GM12878 (cell line): Measurements from ENCODE around the gene BLOC1S3. TPM values are rescaled to one million over a fixed set of nuclear protein-coding genes. Genes with fewer than 3 reads are reported as not detected.

Experiments used
- ATAC-seq: fragments of 200-7000 bp; cut with Tn5 transposase; 3 replicates; pipeline ENCODE4 v1.9.1; 2020; ENCODE audit warnings: mild to moderate bottlenecking, moderate library complexity
- BruUV-seq: library from RNA; stranded (reverse); fragments of 400-500 nt; replicated peaks from 2 replicates; lab custom pipeline; 2021; lab: Mats Ljungman, UMichigan
- CTCF ChIA-PET: fragments of 300-600 bp; sonication (Branson Sonifier 250); formaldehyde crosslinking; extraction: SDS; loops from one replicate; lab custom pipeline; 2021; ENCODE audit warnings: inconsistent platforms; lab: Yijun Ruan, JAX
- POLR2A ChIA-PET: fragments of 350-600 bp; formaldehyde crosslinking; extraction: SDS; loops from one replicate; lab custom pipeline; 2021; ENCODE audit warnings: inconsistent platforms; lab: Charles Lee
- RAD21 ChIA-PET: fragments of 300-600 bp; sonication (Branson Sonifier 250); formaldehyde crosslinking; loops from one replicate; lab custom pipeline; 2023; ENCODE audit warnings: antibody characterized with exemption; ENCODE audit not compliant: unreplicated experiment; lab: Charles Lee
- SMC1A ChIA-PET: fragments of 300-600 bp; sonication (Branson Sonifier 250); formaldehyde crosslinking; loops from one replicate; lab custom pipeline; 2023; ENCODE audit not compliant: unreplicated experiment, uncharacterized antibody; lab: Charles Lee
- DNase-seq: peaks from one replicate; pipeline ENCODE4 v3.0.0-alpha.2; 2011; ENCODE audit warnings: low read depth, low spot score
- FAIRE-seq: peaks from 3 replicates; lab custom pipeline; 2011; peaks lifted over from hg19 to GRCh38; lab: Jason Lieb, UNC
- H2AFZ ChIP-seq: 2 replicates; pipeline ENCODE4 v1.6.0; 2011; ENCODE audit warnings: low read depth, low read length, control low read depth; ENCODE audit not compliant: control insufficient read depth
- H3K27ac ChIP-seq: 2 replicates; pipeline ENCODE4 v1.5.1; 2011; ENCODE audit warnings: control low read depth; ENCODE audit not compliant: control insufficient read depth, insufficient read depth
- H3K27me3 ChIP-seq, 2 experiments: replicated peaks in 1 of 2; 2 replicates each; pipeline versions ENCODE4 v1.6.0 to v1.6.1; 2011; ENCODE audit warnings: low read length in 1 of 2; ENCODE audit not compliant: control insufficient read depth in 2 of 2, insufficient read depth in 2 of 2
- H3K36me3 ChIP-seq, 2 experiments: 2 replicates each; pipeline ENCODE4 v1.5.1; 2011; ENCODE audit warnings: low read length in 1 of 2; ENCODE audit not compliant: control insufficient read depth in 2 of 2, insufficient read depth in 2 of 2
- H3K4me1 ChIP-seq: 2 replicates; pipeline ENCODE4 v1.6.1; 2011; ENCODE audit warnings: mild to moderate bottlenecking, low read length, moderate library complexity, mixed read lengths; ENCODE audit not compliant: control insufficient read depth, insufficient read depth
- H3K4me2 ChIP-seq: 2 replicates; pipeline ENCODE4 v1.6.0; 2011; ENCODE audit warnings: control low read depth; ENCODE audit not compliant: control insufficient read depth, insufficient read depth
- H3K4me3 ChIP-seq: fragments of 200-600 bp; sonication (generic); 2 replicates; pipeline ENCODE4 v1.5.1; 2016
- H3K79me2 ChIP-seq: 2 replicates; pipeline ENCODE4 v1.6.0; 2011; ENCODE audit warnings: low read length; ENCODE audit not compliant: control insufficient read depth, insufficient read depth
- H3K9ac ChIP-seq: 2 replicates; pipeline ENCODE4 v1.8.0; 2011; ENCODE audit warnings: low read length, control low read depth, mixed read lengths; ENCODE audit not compliant: control insufficient read depth, insufficient read depth
- H3K9me3 ChIP-seq: replicated peaks from 3 replicates; pipeline ENCODE4 v1.5.1; 2011; ENCODE audit warnings: mild to moderate bottlenecking, low read length; ENCODE audit not compliant: control insufficient read depth, insufficient read depth
- H4K20me1 ChIP-seq: 2 replicates; pipeline ENCODE4 v1.6.0; 2011; ENCODE audit not compliant: control insufficient read depth, insufficient read depth
- BACH1 ChIP-seq: fragments of 450-650 bp; IDR thresholded peaks from 2 replicates; pipeline ENCODE4 v1.6.1; 2017; ENCODE audit warnings: mild to moderate bottlenecking, borderline replicate concordance
- CTCF ChIP-seq, 3 experiments: IDR thresholded peaks in 2 of 3; conservative IDR thresholded peaks in 1 of 3; 2 replicates each; pipeline ENCODE4 v1.5.1; 2011; ENCODE audit warnings: low read depth in 3 of 3, low read length in 3 of 3, mild to moderate bottlenecking in 3 of 3, control low read depth in 2 of 3, moderate library complexity in 2 of 3, inconsistent platforms in 1 of 3, mixed read lengths in 1 of 3; ENCODE audit not compliant: control insufficient read depth in 2 of 3, insufficient read depth in 1 of 3; ENCODE audit errors: extremely low read depth in 1 of 3
- E2F4 ChIP-seq: IDR thresholded peaks from 2 replicates; pipeline ENCODE4 v1.6.1; 2012; ENCODE audit warnings: low read depth, low read length, improper control_type of control experiment
- HDAC6 ChIP-seq: fragments of 200-600 bp; sonication (generic); IDR thresholded peaks from one replicate; pipeline ENCODE4 v1.8.0; 2017; ENCODE audit warnings: antibody characterized with exemption; ENCODE audit not compliant: unreplicated experiment
- IKZF2 ChIP-seq, 2 experiments: fragments of 450-650 bp; IDR thresholded peaks; 2 replicates each; pipeline ENCODE4 v1.6.1; 2017; ENCODE audit warnings: mild to moderate bottlenecking in 2 of 2, moderate library complexity in 2 of 2
- KAT2A ChIP-seq: conservative IDR thresholded peaks from 2 replicates; pipeline ENCODE4 v1.6.1; 2011; ENCODE audit warnings: low read depth, low read length; ENCODE audit not compliant: control insufficient read depth
- MEF2B ChIP-seq: fragments of 450-650 bp; IDR thresholded peaks from 2 replicates; pipeline ENCODE4 v1.6.1; 2018; ENCODE audit warnings: mild to moderate bottlenecking, moderate library complexity; ENCODE audit not compliant: partially characterized antibody, poor library complexity, severe bottlenecking
- MTA2 ChIP-seq: fragments of 450-650 bp; IDR thresholded peaks from 2 replicates; pipeline ENCODE4 v1.6.1; 2016; ENCODE audit warnings: low read depth, mild to moderate bottlenecking, moderate library complexity
- POLR2A ChIP-seq: IDR thresholded peaks from 2 replicates; pipeline ENCODE4 v1.6.1; 2011; ENCODE audit warnings: low read depth, mild to moderate bottlenecking, low read length
- RAD21 ChIP-seq: IDR thresholded peaks from 2 replicates; pipeline ENCODE4 v1.6.1; 2011; ENCODE audit warnings: mild to moderate bottlenecking, low read depth, low read length, moderate library complexity; ENCODE audit not compliant: insufficient read depth
- SKIL ChIP-seq: fragments of 450-650 bp; IDR thresholded peaks from 2 replicates; pipeline ENCODE4 v1.6.1; 2017; ENCODE audit warnings: mild to moderate bottlenecking, low read depth, inconsistent platforms; ENCODE audit not compliant: poor library complexity, severe bottlenecking
- SMC3 ChIP-seq: IDR thresholded peaks from 2 replicates; pipeline ENCODE4 v1.6.1; 2011; ENCODE audit warnings: low read length, improper control_type of control experiment, borderline replicate concordance
- TCF3 ChIP-seq: IDR thresholded peaks from 2 replicates; pipeline ENCODE4 v1.6.1; 2012; ENCODE audit warnings: low read depth, mild to moderate bottlenecking, low read length, borderline replicate concordance; ENCODE audit not compliant: insufficient read depth
- whole genome bisulfite sequencing: methylation state at CpG from one replicate; pipeline ENCODE4 v1.1.6; 2016; ENCODE audit warnings: low lambda C conversion rate; ENCODE audit not compliant: insufficient replicate concordance, insufficient coverage; ENCODE audit errors: missing lambda C conversion rate; 5-methylcytosine and 5-hydroxymethylcytosine counted together
- in situ Hi-C: fragments of 300-500 bp; cut with MboI; formaldehyde crosslinking; loops from 9 replicates; pipeline ENCODE4 v1.14.3; 2018; ENCODE audit warnings: mixed read lengths
- intact Hi-C: fragments of 100-400 bp; cut with micrococcal nuclease; formaldehyde crosslinking; loops from one replicate; pipeline ENCODE4 v1.14.2; 2022; ENCODE audit not compliant: unreplicated experiment
- polyA plus RNA-seq, 11 experiments: library from polyadenylated mRNA; depleted of rRNA in 4 of 11; unstranded in 6 of 11; stranded (reverse) in 5 of 11; fragments of >200 nt; fragmentation: Nextera tagmentation in 4 of 11; fragmentation: Illumina TruSeq in 1 of 11; extraction: Ambion mirVana in 4 of 11; extraction: Trizol in 1 of 11; gene quantifications; 1 replicate in 1 of 11; 2 replicates in 10 of 11; pipeline versions ENCODE4 v1.2.1 to v1.2.3, GENCODE V29; 2011 to 2016; ENCODE audit warnings: inconsistent platforms in 2 of 11, missing spikeins in 2 of 11, low read depth in 1 of 11
- total RNA-seq, 4 experiments: library from RNA; depleted of rRNA in 3 of 4; stranded (reverse); fragments of >200 nt in 3 of 4; fragmentation: Illumina TruSeq in 1 of 4; extraction: Trizol in 1 of 4; gene quantifications; 2 replicates each; pipeline versions ENCODE4 v1.2.1 to v1.2.3, GENCODE V29; 2013 to 2021

BLOC1S3 gene
- total and polyA plus RNA-seq, 10 of the 15 experiments (the other 5 are each of a cell fraction or from before 2014, with no cell fraction given) = 3.6 to 18.3 (median 10.4) TPM

DNA sequence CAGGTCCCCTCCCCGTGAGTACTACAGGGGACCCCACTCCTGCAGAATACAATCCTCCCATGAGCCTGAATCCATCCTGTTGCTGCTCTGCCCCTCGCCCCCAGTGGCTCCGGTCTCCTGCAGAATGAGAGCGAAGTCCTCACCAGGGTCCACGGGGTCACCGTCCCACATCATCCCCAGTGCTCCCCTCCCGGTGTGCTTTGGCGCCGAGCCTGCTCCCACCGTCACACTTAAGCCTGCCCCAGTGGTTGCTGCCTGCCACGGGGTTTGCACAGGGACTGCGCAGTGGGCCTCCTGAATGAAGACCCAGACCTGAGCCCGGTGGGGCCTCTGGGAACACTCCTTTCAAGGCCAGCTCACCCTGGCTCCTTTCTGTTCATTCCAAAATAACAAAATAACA is 48.3 kb upstream of the BLOC1S3 start (continued):
- TF ChIP-seq HDAC6 (no peak), E2F4 (no peak), BACH1 (no peak)

DNA sequence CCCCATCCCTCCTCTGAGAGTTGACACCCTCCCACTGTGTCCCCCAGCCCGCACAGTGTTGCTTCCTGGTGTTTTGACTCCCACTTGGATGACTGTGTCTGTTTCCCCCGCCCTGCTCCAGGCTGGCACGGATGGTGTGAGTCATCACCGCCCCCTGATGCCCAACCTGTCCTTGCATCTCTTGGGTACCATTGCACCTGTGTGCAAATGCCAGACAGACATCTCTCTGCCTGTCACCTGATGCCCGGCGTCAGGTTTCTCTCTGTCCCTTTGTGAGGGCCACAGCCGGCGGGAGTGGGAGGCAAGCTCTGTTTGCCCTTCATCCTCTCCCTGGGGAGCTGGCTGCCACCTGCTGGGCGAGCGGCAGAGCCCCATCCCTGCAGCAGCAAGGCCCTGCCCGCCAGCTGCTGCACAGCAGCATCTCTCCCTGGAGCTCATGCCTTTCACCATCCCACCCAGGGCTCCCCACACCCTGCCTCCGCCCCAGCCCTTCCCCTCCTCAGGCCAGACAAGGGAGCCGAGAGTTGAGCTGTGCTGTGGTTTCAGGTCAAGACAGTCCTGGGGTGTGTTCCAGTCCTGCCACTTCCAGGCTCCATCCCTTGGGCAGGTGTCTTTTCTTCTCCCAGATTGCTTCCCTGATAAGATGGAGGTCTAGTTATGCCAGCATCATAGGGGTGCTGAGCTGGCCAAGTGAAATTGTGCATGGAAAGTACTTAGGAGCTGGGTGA is 47.5 kb upstream of the BLOC1S3 start:
- H3K27ac ChIP-seq = no peak overlapping the region
- peak; percentile 67 for ATAC-seq
- in situ Hi-C loops = no loop called here
- H3K4me3 ChIP-seq = no peak overlapping the region
- peaks cover 3 to 5% of the 10 kb centered on the region in 2 experiments; a peak in 3 of 4 replicates for H3K36me3 ChIP-seq
- H3K4me1 ChIP-seq = peaks cover 28% of the 10 kb centered on the region
- peaks cover 26% of the 10 kb centered on the region for H3K79me2 ChIP-seq
- CTCF ChIA-PET = interaction anchor here (0.5 to 1.7 kb wide), 8 partner anchors 11 to 477 kb away, joined by 3 to 6 read pairs (median 3); no protein-coding TSS in a partner anchor
- H3K27me3 ChIP-seq = no peaks in the 10 kb centered on the region
- H3K9me3 ChIP-seq = no peaks in the 10 kb centered on the region
- DNase-seq = no peak
- intact Hi-C loops = no loop called here
- no peaks in the 10 kb centered on the region for H4K20me1 ChIP-seq
- SMC1A ChIA-PET = interaction anchor here (1.1 to 1.4 kb wide), 2 partner anchors 20 to 32 kb away, joined by 3 read pairs; no protein-coding TSS in a partner anchor
- no peak overlapping the region for H3K4me2 ChIP-seq
- WGBS = 31% methylated on average over 13 of the region's 13 CpGs
- H3K9ac ChIP-seq = no peak overlapping the region
- RAD21 ChIA-PET = interaction anchor here (0.6 to 1.1 kb wide), 3 partner anchors 47 to 213 kb away, joined by 3 read pairs; partner anchors contain the start of genes GEMIN7 and TRAPPC6A
- BruUV-seq = no TSS peak
- no peak overlapping the region for H2AFZ ChIP-seq
- TF ChIP-seq SMC3 (peak; percentile 27; the same call in 1 of the 2 replicates), CTCF (IDR thresholded peaks at IDR 0.05 in 2 of 3, conservative IDR thresholded peaks at IDR 0.05 in 1 of 3; ENCODE audit: control insufficient read depth in 2 of 3, extremely low read depth in 1 of 3, insufficient read depth in 1 of 3, low read depth in 3 of 3, low read length in 3 of 3) (peak; percentile 36 to 48 (median 45); a peak in 5 of 6 replicates), KAT2A (no peak), MTA2 (no peak), POLR2A (peak; percentile 41; the same call in 1 of the 2 replicates), RAD21 (0 out of 2 replicates have a peak, but pooled peaks have one; percentile 16), IKZF2 (IDR thresholded peaks at IDR 0.05) (no peak), TCF3 (0 out of 2 replicates have a peak, but pooled peaks have one; percentile 8), SKIL (no peak), MEF2B (peak; percentile 89)
- POLR2A ChIA-PET = interaction anchor here (0.6 to 1.4 kb wide), 2 partner anchors 48 to 52 kb away, joined by 3 read pairs; partner anchors contain the start of gene GEMIN7
- no peak for FAIRE-seq
